H9 (cell line): ENCODE measurements around the gene IGIP. TPM values are rescaled to one million over a fixed set of nuclear protein-coding genes. Genes with fewer than 3 reads are reported as not detected.

Experiments
- DNase-seq: peaks from one replicate; pipeline ENCODE4 v3.0.0-alpha.2; 2017
- H2AFZ ChIP-seq: one replicate; pipeline ENCODE4 v1.6.1; 2013; ENCODE audit warnings: mild to moderate bottlenecking, low read length, control low read depth, moderate library complexity
- H2AK5ac ChIP-seq: 2 replicates; pipeline ENCODE4 v1.6.1; 2013; ENCODE audit warnings: low read length, control low read depth, mixed read lengths; ENCODE audit not compliant: insufficient read length
- H2BK120ac ChIP-seq: one replicate; pipeline ENCODE4 v1.6.1; 2013; ENCODE audit warnings: low read depth, mild to moderate bottlenecking, low read length, control low read depth, inconsistent platforms; ENCODE audit not compliant: poor library complexity, severe bottlenecking
- H2BK12ac ChIP-seq: 2 replicates; pipeline ENCODE4 v1.6.1; 2013; ENCODE audit warnings: low read length, control low read depth, mixed read lengths, low read depth; ENCODE audit not compliant: insufficient read length
- H2BK15ac ChIP-seq: 2 replicates; pipeline ENCODE4 v1.6.1; 2013; ENCODE audit warnings: low read depth, low read length, control low read depth
- H2BK20ac ChIP-seq: one replicate; pipeline ENCODE4 v1.6.1; 2013; ENCODE audit warnings: low read depth, mild to moderate bottlenecking, low read length, control low read depth, inconsistent platforms; ENCODE audit not compliant: poor library complexity, severe bottlenecking
- H2BK5ac ChIP-seq: 2 replicates; pipeline ENCODE4 v1.6.1; 2013; ENCODE audit warnings: low read length, control low read depth, mixed read lengths; ENCODE audit not compliant: insufficient read length
- H3K14ac ChIP-seq: 2 replicates; pipeline ENCODE4 v1.6.1; 2013; ENCODE audit warnings: low read length, control low read depth; ENCODE audit not compliant: insufficient read depth
- H3K18ac ChIP-seq: 2 replicates; pipeline ENCODE4 v1.6.1; 2013; ENCODE audit warnings: low read depth, mild to moderate bottlenecking, mixed read lengths, low read length, control low read depth; ENCODE audit not compliant: insufficient read length
- H3K23ac ChIP-seq: 2 replicates; pipeline ENCODE4 v1.6.1; 2013; ENCODE audit warnings: low read length, control low read depth, mixed read lengths, low read depth; ENCODE audit not compliant: insufficient read length
- H3K23me2 ChIP-seq: 2 replicates; pipeline ENCODE4 v1.6.1; 2013; ENCODE audit warnings: low read depth, mild to moderate bottlenecking, mixed read lengths, low read length, control low read depth; ENCODE audit not compliant: insufficient read length, poor library complexity, severe bottlenecking
- H3K27ac ChIP-seq: 2 replicates; pipeline ENCODE4 v1.5.1; 2013; ENCODE audit warnings: low read length, control low read depth, mixed read lengths, low read depth; ENCODE audit not compliant: insufficient read length
- H3K27me3 ChIP-seq: 2 replicates; pipeline ENCODE4 v1.6.1; 2013; ENCODE audit warnings: low read length, control low read depth, inconsistent platforms; ENCODE audit not compliant: insufficient read depth
- H3K4ac ChIP-seq: 2 replicates; pipeline ENCODE4 v1.6.1; 2013; ENCODE audit warnings: low read depth, mild to moderate bottlenecking, control low read depth, inconsistent platforms, low read length, moderate library complexity
- H3K4me1 ChIP-seq: 2 replicates; pipeline ENCODE4 v1.6.1; 2013; ENCODE audit warnings: low read length, control low read depth, inconsistent platforms; ENCODE audit not compliant: insufficient read depth
- H3K4me2 ChIP-seq: 2 replicates; pipeline ENCODE4 v1.6.1; 2013; ENCODE audit warnings: low read length, control low read depth, mixed read lengths; ENCODE audit not compliant: insufficient read length, insufficient read depth
- H3K56ac ChIP-seq: 2 replicates; pipeline ENCODE4 v1.6.1; 2013; ENCODE audit warnings: low read depth, mild to moderate bottlenecking, mixed read lengths, low read length, control low read depth; ENCODE audit not compliant: insufficient read length
- H3K79me1 ChIP-seq: 2 replicates; pipeline ENCODE4 v1.6.1; 2013; ENCODE audit warnings: low read depth, mild to moderate bottlenecking, moderate library complexity, low read length, control low read depth, inconsistent platforms; ENCODE audit not compliant: insufficient read depth, poor library complexity, severe bottlenecking
- H3K79me2 ChIP-seq: 2 replicates; pipeline ENCODE4 v1.6.1; 2013; ENCODE audit warnings: low read length, control low read depth, inconsistent platforms; ENCODE audit not compliant: insufficient read depth
- H3K9ac ChIP-seq: 2 replicates; pipeline ENCODE4 v1.6.1; 2013; ENCODE audit warnings: low read length, control low read depth, mixed read lengths; ENCODE audit not compliant: insufficient read length; ENCODE audit errors: extremely low read depth
- H3K9me3 ChIP-seq: one replicate; pipeline ENCODE4 v1.6.1; 2013; ENCODE audit warnings: low read depth, low read length, inconsistent platforms; ENCODE audit not compliant: control insufficient read depth
- H3T11ph ChIP-seq: one replicate; pipeline ENCODE4 v1.6.1; 2013; ENCODE audit warnings: mild to moderate bottlenecking, low read length, control low read depth, inconsistent platforms
- H4K20me1 ChIP-seq: one replicate; pipeline ENCODE4 v1.6.1; 2013; ENCODE audit not compliant: control insufficient read depth, insufficient read length, insufficient read depth
- H4K5ac ChIP-seq: 2 replicates; pipeline ENCODE4 v1.6.1; 2013; ENCODE audit warnings: low read depth, mild to moderate bottlenecking, mixed read lengths, low read length, control low read depth; ENCODE audit not compliant: insufficient read length
- H4K8ac ChIP-seq: replicated peaks from 2 replicates; pipeline ENCODE4 v1.6.1; 2013; ENCODE audit warnings: low read length, control low read depth, mixed read lengths, low read depth; ENCODE audit not compliant: insufficient read length
- H4K91ac ChIP-seq: 2 replicates; pipeline ENCODE4 v1.6.1; 2013; ENCODE audit warnings: low read depth, mild to moderate bottlenecking, moderate library complexity, mixed read lengths, low read length, control low read depth; ENCODE audit not compliant: insufficient read length
- H3K27ac Mint-ChIP-seq, 3 experiments: 2 replicates in 2 of 3; 3 replicates in 1 of 3; pipeline ENCODE4 v1.8.0; 2020 to 2021; ENCODE audit warnings: mixed read lengths in 3 of 3, mild to moderate bottlenecking in 1 of 3, moderate library complexity in 1 of 3
- H3K27me3 Mint-ChIP-seq: 2 replicates; pipeline ENCODE4 v1.8.0; 2021; ENCODE audit warnings: low read depth, mild to moderate bottlenecking, moderate library complexity, mixed read lengths
- H3K36me3 Mint-ChIP-seq, 3 experiments: 2 replicates in 2 of 3; 3 replicates in 1 of 3; pipeline ENCODE4 v1.8.0; 2020 to 2021; ENCODE audit warnings: low read depth in 3 of 3, mixed read lengths in 3 of 3; ENCODE audit not compliant: insufficient read depth in 1 of 3
- H3K4me1 Mint-ChIP-seq, 2 experiments: 2 replicates each; pipeline ENCODE4 v1.8.0; 2020; ENCODE audit warnings: mixed read lengths in 2 of 2
- H3K4me3 Mint-ChIP-seq, 2 experiments: 2 replicates in 1 of 2; 3 replicates in 1 of 2; pipeline ENCODE4 v1.8.0; 2020 to 2021; ENCODE audit warnings: mild to moderate bottlenecking in 2 of 2, mixed read lengths in 2 of 2, moderate library complexity in 1 of 2
- H3K9me3 Mint-ChIP-seq, 2 experiments: 2 replicates in 1 of 2; 3 replicates in 1 of 2; pipeline ENCODE4 v1.8.0; 2020; ENCODE audit warnings: mild to moderate bottlenecking in 2 of 2, mixed read lengths in 2 of 2, moderate library complexity in 1 of 2
- WGBS: extraction: QIAGEN DNeasy Blood & Tissue Kit; methylation state at CpG from one replicate; pipeline ENCODE4 v1.1.7; 2013; ENCODE audit warnings: missing lambda C conversion rate, low lambda C conversion rate, mixed read lengths; ENCODE audit not compliant: insufficient read length; ENCODE audit errors: extremely low coverage; 5-methylcytosine and 5-hydroxymethylcytosine counted together
- total RNA-seq: library from RNA; stranded (reverse); gene quantifications from 2 replicates; pipeline ENCODE4 v1.2.1, GENCODE V29; 2021
- TF ChIP-seq, protein P1 (sequence below): fragments of 200-600 bp; sonication (generic); conservative IDR thresholded peaks from 3 replicates; pipeline ENCODE4 v1.8.0; 2021; ENCODE audit warnings: antibody characterized with exemption, mild to moderate bottlenecking

IGIP gene
- total RNA-seq, 1 experiment from 2014 or later: 0.52 TPM

DNA sequence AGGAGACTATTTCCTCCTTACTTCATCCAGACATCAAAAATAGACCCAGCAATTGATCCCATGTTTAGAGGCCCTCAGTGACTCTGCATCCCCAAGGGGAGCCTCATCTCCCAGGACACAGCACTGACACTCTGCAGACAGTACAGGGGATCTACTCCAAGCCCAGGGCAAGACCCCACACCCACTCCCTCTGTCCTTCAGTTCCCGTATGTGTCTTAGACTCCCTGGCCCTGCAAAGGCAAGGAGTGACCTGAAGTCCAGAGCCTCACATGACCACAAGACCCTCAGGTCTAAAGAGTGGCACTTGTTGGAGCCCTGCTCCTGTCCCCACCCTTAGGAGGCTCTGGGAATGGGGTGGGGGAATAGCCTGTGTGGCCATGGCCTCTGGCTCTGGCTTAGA is 21.7 kb downstream of the IGIP start:
- TF ChIP-seq, protein P1, sequence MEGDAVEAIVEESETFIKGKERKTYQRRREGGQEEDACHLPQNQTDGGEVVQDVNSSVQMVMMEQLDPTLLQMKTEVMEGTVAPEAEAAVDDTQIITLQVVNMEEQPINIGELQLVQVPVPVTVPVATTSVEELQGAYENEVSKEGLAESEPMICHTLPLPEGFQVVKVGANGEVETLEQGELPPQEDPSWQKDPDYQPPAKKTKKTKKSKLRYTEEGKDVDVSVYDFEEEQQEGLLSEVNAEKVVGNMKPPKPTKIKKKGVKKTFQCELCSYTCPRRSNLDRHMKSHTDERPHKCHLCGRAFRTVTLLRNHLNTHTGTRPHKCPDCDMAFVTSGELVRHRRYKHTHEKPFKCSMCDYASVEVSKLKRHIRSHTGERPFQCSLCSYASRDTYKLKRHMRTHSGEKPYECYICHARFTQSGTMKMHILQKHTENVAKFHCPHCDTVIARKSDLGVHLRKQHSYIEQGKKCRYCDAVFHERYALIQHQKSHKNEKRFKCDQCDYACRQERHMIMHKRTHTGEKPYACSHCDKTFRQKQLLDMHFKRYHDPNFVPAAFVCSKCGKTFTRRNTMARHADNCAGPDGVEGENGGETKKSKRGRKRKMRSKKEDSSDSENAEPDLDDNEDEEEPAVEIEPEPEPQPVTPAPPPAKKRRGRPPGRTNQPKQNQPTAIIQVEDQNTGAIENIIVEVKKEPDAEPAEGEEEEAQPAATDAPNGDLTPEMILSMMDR: no peak
- H3K9me3 ChIP-seq: no peaks in the 10 kb centered on the region
- no peaks in the 10 kb centered on the region for H3K79me2 ChIP-seq
- H3K9ac ChIP-seq: no peak overlapping the region
- no peak overlapping the region for H2BK15ac ChIP-seq
- Mint-ChIP-seq H3K4me1 (peaks cover 24 to 29% of the 10 kb centered on the region in 2 experiments), H3K36me3 (no peaks in the 10 kb centered on the region), H3K27ac (no peak overlapping the region), H3K4me3 (no peak overlapping the region), H3K9me3 (no peaks in the 10 kb centered on the region; a peak in 1 of 5 replicates), H3K27me3 (peaks cover 55% of the 10 kb centered on the region)
- H3K27me3 ChIP-seq: peaks cover 27% of the 10 kb centered on the region
- no peak overlapping the region for H3K4ac ChIP-seq
- H2BK5ac ChIP-seq: no peak overlapping the region
- H3K79me1 ChIP-seq: no peaks in the 10 kb centered on the region
- H3K18ac ChIP-seq: no peak overlapping the region
- no peak for DNase-seq
- no peak overlapping the region for H2BK12ac ChIP-seq
- WGBS: no CpG with 5 or more reads among the region's 1 CpG
- no peak overlapping the region for H2AK5ac ChIP-seq
- H3K56ac ChIP-seq: no peak overlapping the region
- no peak overlapping the region for H3K4me2 ChIP-seq
- H3K23ac ChIP-seq: no peak overlapping the region
- no peak overlapping the region for H3K27ac ChIP-seq
- no peak overlapping the region for H4K8ac ChIP-seq
- no peak overlapping the region for H3T11ph ChIP-seq
- no peak overlapping the region for H4K5ac ChIP-seq
- no peak overlapping the region for H2BK120ac ChIP-seq
- no peak overlapping the region for H3K14ac ChIP-seq
- H4K20me1 ChIP-seq: no peaks in the 10 kb centered on the region
- no peak overlapping the region for H4K91ac ChIP-seq
- H2BK20ac ChIP-seq: no peak overlapping the region
- H3K4me1 ChIP-seq: no peaks in the 10 kb centered on the region; the same call in 1 of the 2 replicates
- no peak overlapping the region for H2AFZ ChIP-seq
- peaks cover 8% of the 10 kb centered on the region for H3K23me2 ChIP-seq
